NCI-H524 treated with DMSO at 0.1 percent for 48 hours (cell line): ENCODE data around the gene ZNF619.

ENCODE experiments used
- DNase-seq: peaks from one replicate; lab custom pipeline; 2025; lab: John Stamatoyannopoulos, UW

Gene ZNF619

DNA sequence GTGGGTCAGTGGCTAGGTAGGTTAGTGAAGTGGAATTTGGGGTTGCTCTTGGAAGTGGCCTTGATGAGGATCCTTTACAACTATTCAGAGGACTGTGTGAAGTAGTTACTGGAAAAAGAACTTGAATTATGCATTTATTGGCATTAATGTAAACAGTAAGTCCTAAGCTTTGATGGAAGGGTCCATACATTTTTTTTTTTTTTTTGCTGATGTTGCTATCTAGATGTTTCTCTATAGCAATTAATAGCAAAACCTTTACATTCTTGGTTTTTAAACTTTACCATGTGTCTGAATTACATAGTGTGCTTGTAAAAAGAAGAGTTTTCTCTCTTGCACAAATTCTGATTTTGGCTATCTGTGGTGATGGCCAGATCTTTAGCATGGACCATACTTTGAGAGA lies 57.4 kb downstream of the ZNF619 start:
- no peak for DNase-seq
